NCI-H146 treated with DMSO at 0.1 percent for 48 hours (cell line): ENCODE results near the gene ROCK2.
A peak's percentile ranks its signal among the peaks of the same experiment; 100 is the strongest.

Experiments used
- DNase-seq: peaks from one replicate; lab custom pipeline; 2025; ENCODE audit not compliant: unreplicated experiment; lab: John Stamatoyannopoulos, UW

The ROCK2 gene

GRCh38 chr2:11344342-11344955, at the start of gene ROCK2:
Gene ROCK2 (minus strand): TSS chr2:11344636. CDS start chr2:11344136, 500 bp downstream.
- DNase-seq, result peak; percentile 56

GRCh38 chr2:11393711-11394236, 49.3 kb upstream of the ROCK2 start:
- DNase-seq, result no peak

DNA sequence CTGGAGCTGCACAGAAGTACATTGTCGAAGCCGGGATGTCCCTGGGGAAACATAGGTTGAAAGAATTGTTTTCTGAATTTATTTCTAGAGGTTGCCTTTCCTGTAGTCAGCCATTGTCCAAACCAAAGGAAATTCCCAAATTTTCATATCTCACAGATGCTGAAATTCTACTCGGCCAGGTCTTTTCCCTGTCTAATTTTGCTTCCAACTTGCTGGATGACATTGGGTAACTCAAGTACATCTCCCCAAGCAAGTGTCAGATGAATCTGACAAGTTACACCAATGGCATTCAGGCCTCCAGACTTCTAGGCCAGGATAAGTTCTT, 47.5 kb upstream of the ROCK2 start:
- no peak for DNase-seq

DNA sequence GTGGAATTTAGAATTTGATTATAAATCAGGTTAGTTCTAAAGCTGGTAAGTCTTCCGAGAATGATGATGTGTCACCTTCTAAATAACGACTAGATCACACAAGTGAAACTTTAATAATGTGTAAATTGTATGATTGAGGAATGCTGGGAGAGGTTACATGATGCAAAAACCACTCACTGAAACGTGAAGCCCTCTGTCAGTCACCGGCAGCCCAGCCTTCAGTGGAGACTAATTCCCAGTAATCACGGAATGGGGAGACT, 45.9 kb upstream of the ROCK2 start:
- DNase-seq, result no peak

- DNase-seq, result no peak
Measured at GRCh38 chr2:11389551-11390398, 45.3 kb upstream of the ROCK2 start.

- DNase-seq, result no peak
Measured at GRCh38 chr2:11389052-11389420, 44.6 kb upstream of the ROCK2 start.

DNA sequence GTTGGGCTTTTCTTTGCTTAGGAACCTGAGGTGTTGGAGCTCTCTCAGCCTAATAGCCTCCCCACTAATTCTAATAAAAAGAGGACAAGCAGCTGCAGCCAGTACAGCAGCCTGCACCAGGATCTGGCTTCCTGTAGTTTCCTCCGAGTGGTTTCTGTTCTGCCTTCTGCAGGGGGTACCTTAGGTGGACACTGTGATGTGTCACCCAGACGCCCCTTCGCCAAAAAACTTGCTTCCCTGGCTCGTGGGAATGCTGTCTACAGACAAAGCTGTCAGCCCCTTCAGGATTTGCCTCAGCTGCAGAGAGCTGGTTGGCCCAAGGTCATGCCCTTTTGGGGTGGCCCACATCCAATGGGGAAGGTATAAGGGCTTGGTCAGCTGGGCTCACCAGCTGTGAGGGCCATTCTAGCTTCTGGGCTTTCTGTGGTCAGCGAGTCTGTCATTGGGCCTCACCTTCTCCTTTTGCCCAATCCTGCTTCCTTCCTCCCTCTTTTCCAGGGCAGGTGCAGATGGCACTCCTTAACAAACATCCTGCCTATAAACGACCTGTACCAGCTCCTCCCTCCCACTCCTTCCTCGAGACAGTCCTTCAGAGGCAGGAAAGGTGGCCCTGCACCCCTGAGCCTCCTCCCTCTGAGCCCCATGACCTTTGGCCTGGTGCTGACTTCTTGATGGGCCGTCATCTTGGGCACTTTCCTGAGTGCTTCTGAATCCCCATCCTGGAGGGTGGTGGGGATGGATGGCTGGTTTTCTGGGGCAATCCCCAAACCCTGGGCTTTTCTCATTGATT, 44.0 kb upstream of the ROCK2 start:
- DNase-seq, result no peak

GRCh38 chr2:11387843-11388242, 43.4 kb upstream of the ROCK2 start:
- peak; percentile 36 for DNase-seq

- DNase-seq, result no peak
Measured at GRCh38 chr2:11387100-11387390, 42.6 kb upstream of the ROCK2 start.

GRCh38 chr2:11385847-11386246, 41.4 kb upstream of the ROCK2 start:
- DNase-seq, result no peak

DNA sequence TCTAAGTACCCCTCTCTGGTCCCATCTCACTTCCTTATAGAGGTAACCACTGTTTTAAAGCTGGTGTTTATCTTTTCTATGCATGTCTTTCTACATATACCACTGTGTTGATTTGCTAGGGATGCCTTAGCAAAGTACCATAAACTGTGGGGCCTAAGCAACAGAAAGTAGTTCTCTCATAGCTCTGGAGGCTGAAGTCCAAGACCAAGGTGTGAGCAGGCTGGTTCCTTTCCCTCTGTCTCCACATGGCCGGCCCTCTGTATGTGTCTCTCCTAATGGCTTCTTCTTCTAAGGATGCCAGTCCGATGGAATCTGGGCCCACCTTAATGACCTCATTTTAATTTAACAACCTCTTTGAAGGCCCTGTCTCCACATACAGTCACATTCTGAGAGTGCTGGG, 40.8 kb upstream of the ROCK2 start:
- no peak for DNase-seq

DNA sequence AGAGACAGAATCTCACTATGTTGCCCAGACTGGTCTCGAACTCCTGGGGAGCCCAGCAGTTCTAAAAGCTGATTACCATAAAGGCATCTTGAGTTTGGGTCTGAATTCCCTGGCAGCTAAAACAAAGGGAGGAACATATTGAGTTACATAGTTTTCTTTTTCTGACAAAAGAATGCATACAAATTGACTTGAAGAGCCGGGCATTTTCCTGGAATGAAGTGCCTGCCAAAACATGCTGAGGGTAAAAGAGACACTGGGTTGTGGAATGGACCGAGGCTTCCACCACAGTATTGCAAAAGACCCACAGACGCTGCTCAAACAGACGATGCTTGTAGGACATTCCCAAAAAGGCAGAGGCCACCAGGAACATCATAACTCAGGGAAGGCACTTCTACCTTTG, 35.1 kb upstream of the ROCK2 start:
- DNase-seq, result no peak

GRCh38 chr2:11377928-11378545, 33.6 kb upstream of the ROCK2 start:
- DNase-seq, result no peak

DNA sequence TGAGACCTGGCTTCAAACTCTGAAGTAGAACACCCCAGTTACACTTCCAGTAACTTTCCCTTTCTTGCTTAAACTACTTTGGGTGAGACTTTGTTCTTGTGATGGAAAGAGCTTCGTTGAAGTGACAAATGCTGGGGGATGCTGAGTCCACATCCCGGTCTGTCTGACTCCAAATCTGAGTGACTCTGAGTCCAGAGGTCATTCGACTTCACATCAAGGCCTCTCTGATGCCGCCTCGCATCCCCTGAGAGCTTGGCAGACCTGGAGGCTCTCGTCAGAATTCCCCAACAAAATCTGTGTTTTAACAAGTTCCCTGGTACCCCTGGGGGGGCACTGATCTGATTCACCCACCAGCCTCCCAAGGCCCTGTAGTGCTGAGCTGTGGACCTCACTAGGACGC, 31.6 kb upstream of the ROCK2 start:
- DNase-seq, result no peak

DNA sequence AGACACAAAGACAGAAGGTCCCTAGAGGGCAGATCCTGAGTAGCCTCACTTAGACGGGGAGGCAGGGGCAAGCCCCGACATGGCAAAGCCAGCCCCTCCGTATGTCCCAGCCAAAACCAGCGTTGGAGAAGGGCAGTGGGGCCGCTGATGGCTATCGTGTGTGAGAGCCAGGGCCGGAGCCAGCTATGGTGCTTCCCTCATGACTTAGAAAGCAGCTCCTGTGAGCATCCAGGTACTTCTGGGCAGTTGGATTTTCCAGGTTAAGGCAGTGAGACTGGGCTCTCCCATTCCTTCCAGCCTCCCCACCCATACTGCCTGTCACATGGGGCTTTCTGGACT, 31.2 kb upstream of the ROCK2 start:
- DNase-seq, result no peak

DNA sequence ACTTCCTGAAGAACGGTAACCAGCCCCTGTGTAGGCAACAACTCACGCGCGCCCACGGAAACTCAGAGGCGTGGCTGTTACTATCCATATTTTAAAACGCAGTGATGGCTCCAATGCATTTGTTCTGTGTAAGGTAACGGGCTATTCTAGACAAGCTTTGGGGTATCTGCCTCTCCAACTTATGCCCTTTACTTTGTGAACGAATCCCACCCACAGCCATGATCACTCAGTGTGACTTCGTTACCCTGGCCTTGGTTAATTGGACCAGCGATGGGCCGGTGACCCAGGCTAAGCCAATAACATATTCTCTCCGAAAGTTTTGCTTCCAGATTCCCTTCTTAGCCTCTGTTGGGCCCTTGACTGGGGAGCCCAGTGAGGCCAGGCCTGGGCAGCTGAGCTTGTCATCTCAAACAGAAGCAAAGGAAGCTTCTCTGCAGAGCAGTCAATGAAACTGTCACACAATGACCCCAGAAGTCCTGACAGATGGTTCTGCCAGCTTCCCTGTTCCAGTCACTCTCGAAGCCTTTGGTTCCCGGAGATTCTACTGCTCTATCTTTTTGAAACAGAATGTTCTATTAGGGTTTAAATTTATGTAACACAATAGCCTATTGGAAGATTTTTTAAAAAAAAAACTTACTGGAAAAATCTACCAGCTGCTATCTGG, 30.7 kb upstream of the ROCK2 start:
- no peak for DNase-seq

GRCh38 chr2:11373096-11373495, 28.7 kb upstream of the ROCK2 start:
- no peak for DNase-seq

GRCh38 chr2:11371092-11371937, 26.9 kb upstream of the ROCK2 start:
- no peak for DNase-seq

DNA sequence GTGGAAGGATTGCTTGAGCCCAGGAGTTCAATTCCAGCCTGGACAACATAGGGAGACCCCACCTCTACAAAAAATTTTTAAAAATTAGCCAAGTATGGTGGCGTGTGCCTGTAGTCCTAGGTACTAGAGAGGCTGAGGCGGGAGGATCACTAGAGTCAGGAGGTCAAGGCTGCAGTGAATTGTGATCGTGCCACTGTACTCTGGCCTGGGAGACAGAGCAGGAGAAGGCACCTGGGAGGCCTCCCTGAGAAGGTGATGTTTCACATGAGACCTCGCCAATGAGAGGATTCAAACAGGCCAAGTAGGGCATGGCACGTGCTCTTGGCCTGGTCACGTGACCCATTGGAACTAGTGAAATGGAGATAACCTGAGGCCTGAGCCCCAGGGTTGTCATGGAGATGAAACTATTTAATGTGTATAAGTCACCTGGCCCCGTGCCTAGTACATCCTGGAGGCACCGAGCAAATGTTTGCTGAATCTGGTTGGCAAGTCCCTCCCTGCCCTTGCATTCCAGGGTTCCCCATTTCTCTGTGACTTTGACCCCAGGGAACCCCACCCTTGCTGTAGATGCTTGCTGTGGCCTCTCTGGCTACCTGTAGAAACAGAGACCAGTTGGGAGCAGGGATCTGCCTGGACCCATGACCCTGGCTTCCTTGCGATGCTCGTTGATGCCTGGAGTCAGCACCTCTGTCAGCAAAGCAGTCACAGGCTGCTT, 26.1 kb upstream of the ROCK2 start:
- no peak for DNase-seq

GRCh38 chr2:11368059-11368572, 23.7 kb upstream of the ROCK2 start:
- no peak for DNase-seq
